H9 (cell line): ENCODE results near the gene PRRG3. TPM values are rescaled to one million over a fixed set of nuclear protein-coding genes. Genes with fewer than 3 reads are reported as not detected.

ENCODE experiments used
- DNase-seq: peaks from one replicate; pipeline ENCODE4 v3.0.0-alpha.2; 2017
- H2AFZ ChIP-seq: one replicate; pipeline ENCODE4 v1.6.1; 2013; ENCODE audit warnings: mild to moderate bottlenecking, low read length, control low read depth, moderate library complexity
- H2AK5ac ChIP-seq: 2 replicates; pipeline ENCODE4 v1.6.1; 2013; ENCODE audit warnings: low read length, control low read depth, mixed read lengths; ENCODE audit not compliant: insufficient read length
- H2BK120ac ChIP-seq: one replicate; pipeline ENCODE4 v1.6.1; 2013; ENCODE audit warnings: low read depth, mild to moderate bottlenecking, low read length, control low read depth, inconsistent platforms; ENCODE audit not compliant: poor library complexity, severe bottlenecking
- H2BK12ac ChIP-seq: 2 replicates; pipeline ENCODE4 v1.6.1; 2013; ENCODE audit warnings: low read length, control low read depth, mixed read lengths, low read depth; ENCODE audit not compliant: insufficient read length
- H2BK15ac ChIP-seq: 2 replicates; pipeline ENCODE4 v1.6.1; 2013; ENCODE audit warnings: low read depth, low read length, control low read depth
- H2BK20ac ChIP-seq: one replicate; pipeline ENCODE4 v1.6.1; 2013; ENCODE audit warnings: low read depth, mild to moderate bottlenecking, low read length, control low read depth, inconsistent platforms; ENCODE audit not compliant: poor library complexity, severe bottlenecking
- H2BK5ac ChIP-seq: 2 replicates; pipeline ENCODE4 v1.6.1; 2013; ENCODE audit warnings: low read length, control low read depth, mixed read lengths; ENCODE audit not compliant: insufficient read length
- H3K14ac ChIP-seq: 2 replicates; pipeline ENCODE4 v1.6.1; 2013; ENCODE audit warnings: low read length, control low read depth; ENCODE audit not compliant: insufficient read depth
- H3K18ac ChIP-seq: 2 replicates; pipeline ENCODE4 v1.6.1; 2013; ENCODE audit warnings: low read depth, mild to moderate bottlenecking, mixed read lengths, low read length, control low read depth; ENCODE audit not compliant: insufficient read length
- H3K23ac ChIP-seq: 2 replicates; pipeline ENCODE4 v1.6.1; 2013; ENCODE audit warnings: low read length, control low read depth, mixed read lengths, low read depth; ENCODE audit not compliant: insufficient read length
- H3K23me2 ChIP-seq: 2 replicates; pipeline ENCODE4 v1.6.1; 2013; ENCODE audit warnings: low read depth, mild to moderate bottlenecking, mixed read lengths, low read length, control low read depth; ENCODE audit not compliant: insufficient read length, poor library complexity, severe bottlenecking
- H3K27ac ChIP-seq: 2 replicates; pipeline ENCODE4 v1.5.1; 2013; ENCODE audit warnings: low read length, control low read depth, mixed read lengths, low read depth; ENCODE audit not compliant: insufficient read length
- H3K27me3 ChIP-seq: 2 replicates; pipeline ENCODE4 v1.6.1; 2013; ENCODE audit warnings: low read length, control low read depth, inconsistent platforms; ENCODE audit not compliant: insufficient read depth
- H3K4ac ChIP-seq: 2 replicates; pipeline ENCODE4 v1.6.1; 2013; ENCODE audit warnings: low read depth, mild to moderate bottlenecking, control low read depth, inconsistent platforms, low read length, moderate library complexity
- H3K4me1 ChIP-seq: 2 replicates; pipeline ENCODE4 v1.6.1; 2013; ENCODE audit warnings: low read length, control low read depth, inconsistent platforms; ENCODE audit not compliant: insufficient read depth
- H3K4me2 ChIP-seq: 2 replicates; pipeline ENCODE4 v1.6.1; 2013; ENCODE audit warnings: low read length, control low read depth, mixed read lengths; ENCODE audit not compliant: insufficient read length, insufficient read depth
- H3K56ac ChIP-seq: 2 replicates; pipeline ENCODE4 v1.6.1; 2013; ENCODE audit warnings: low read depth, mild to moderate bottlenecking, mixed read lengths, low read length, control low read depth; ENCODE audit not compliant: insufficient read length
- H3K79me1 ChIP-seq: 2 replicates; pipeline ENCODE4 v1.6.1; 2013; ENCODE audit warnings: low read depth, mild to moderate bottlenecking, moderate library complexity, low read length, control low read depth, inconsistent platforms; ENCODE audit not compliant: insufficient read depth, poor library complexity, severe bottlenecking
- H3K79me2 ChIP-seq: 2 replicates; pipeline ENCODE4 v1.6.1; 2013; ENCODE audit warnings: low read length, control low read depth, inconsistent platforms; ENCODE audit not compliant: insufficient read depth
- H3K9ac ChIP-seq: 2 replicates; pipeline ENCODE4 v1.6.1; 2013; ENCODE audit warnings: low read length, control low read depth, mixed read lengths; ENCODE audit not compliant: insufficient read length; ENCODE audit errors: extremely low read depth
- H3K9me3 ChIP-seq: one replicate; pipeline ENCODE4 v1.6.1; 2013; ENCODE audit warnings: low read depth, low read length, inconsistent platforms; ENCODE audit not compliant: control insufficient read depth
- H3T11ph ChIP-seq: one replicate; pipeline ENCODE4 v1.6.1; 2013; ENCODE audit warnings: mild to moderate bottlenecking, low read length, control low read depth, inconsistent platforms
- H4K20me1 ChIP-seq: one replicate; pipeline ENCODE4 v1.6.1; 2013; ENCODE audit not compliant: control insufficient read depth, insufficient read length, insufficient read depth
- H4K5ac ChIP-seq: 2 replicates; pipeline ENCODE4 v1.6.1; 2013; ENCODE audit warnings: low read depth, mild to moderate bottlenecking, mixed read lengths, low read length, control low read depth; ENCODE audit not compliant: insufficient read length
- H4K8ac ChIP-seq: replicated peaks from 2 replicates; pipeline ENCODE4 v1.6.1; 2013; ENCODE audit warnings: low read length, control low read depth, mixed read lengths, low read depth; ENCODE audit not compliant: insufficient read length
- H4K91ac ChIP-seq: 2 replicates; pipeline ENCODE4 v1.6.1; 2013; ENCODE audit warnings: low read depth, mild to moderate bottlenecking, moderate library complexity, mixed read lengths, low read length, control low read depth; ENCODE audit not compliant: insufficient read length
- H3K27ac Mint-ChIP-seq, 3 experiments: 2 replicates in 2 of 3; 3 replicates in 1 of 3; pipeline ENCODE4 v1.8.0; 2020 to 2021; ENCODE audit warnings: mixed read lengths in 3 of 3, mild to moderate bottlenecking in 1 of 3, moderate library complexity in 1 of 3
- H3K27me3 Mint-ChIP-seq: 2 replicates; pipeline ENCODE4 v1.8.0; 2021; ENCODE audit warnings: low read depth, mild to moderate bottlenecking, moderate library complexity, mixed read lengths
- H3K36me3 Mint-ChIP-seq, 3 experiments: 2 replicates in 2 of 3; 3 replicates in 1 of 3; pipeline ENCODE4 v1.8.0; 2020 to 2021; ENCODE audit warnings: low read depth in 3 of 3, mixed read lengths in 3 of 3; ENCODE audit not compliant: insufficient read depth in 1 of 3
- H3K4me1 Mint-ChIP-seq, 2 experiments: 2 replicates each; pipeline ENCODE4 v1.8.0; 2020; ENCODE audit warnings: mixed read lengths in 2 of 2
- H3K4me3 Mint-ChIP-seq, 2 experiments: 2 replicates in 1 of 2; 3 replicates in 1 of 2; pipeline ENCODE4 v1.8.0; 2020 to 2021; ENCODE audit warnings: mild to moderate bottlenecking in 2 of 2, mixed read lengths in 2 of 2, moderate library complexity in 1 of 2
- H3K9me3 Mint-ChIP-seq, 2 experiments: 2 replicates in 1 of 2; 3 replicates in 1 of 2; pipeline ENCODE4 v1.8.0; 2020; ENCODE audit warnings: mild to moderate bottlenecking in 2 of 2, mixed read lengths in 2 of 2, moderate library complexity in 1 of 2
- CTCF ChIP-seq: fragments of 200-600 bp; sonication (generic); conservative IDR thresholded peaks from 3 replicates; pipeline ENCODE4 v1.8.0; 2021; ENCODE audit warnings: antibody characterized with exemption, mild to moderate bottlenecking
- WGBS: extraction: QIAGEN DNeasy Blood & Tissue Kit; methylation state at CpG from one replicate; pipeline ENCODE4 v1.1.7; 2013; ENCODE audit warnings: missing lambda C conversion rate, low lambda C conversion rate, mixed read lengths; ENCODE audit not compliant: insufficient read length; ENCODE audit errors: extremely low coverage; 5-methylcytosine and 5-hydroxymethylcytosine counted together
- total RNA-seq: library from RNA; stranded (reverse); gene quantifications from 2 replicates; pipeline ENCODE4 v1.2.1, GENCODE V29; 2021

Gene PRRG3
- total RNA-seq, 1 experiment from 2014 or later = 4.9 TPM

DNA sequence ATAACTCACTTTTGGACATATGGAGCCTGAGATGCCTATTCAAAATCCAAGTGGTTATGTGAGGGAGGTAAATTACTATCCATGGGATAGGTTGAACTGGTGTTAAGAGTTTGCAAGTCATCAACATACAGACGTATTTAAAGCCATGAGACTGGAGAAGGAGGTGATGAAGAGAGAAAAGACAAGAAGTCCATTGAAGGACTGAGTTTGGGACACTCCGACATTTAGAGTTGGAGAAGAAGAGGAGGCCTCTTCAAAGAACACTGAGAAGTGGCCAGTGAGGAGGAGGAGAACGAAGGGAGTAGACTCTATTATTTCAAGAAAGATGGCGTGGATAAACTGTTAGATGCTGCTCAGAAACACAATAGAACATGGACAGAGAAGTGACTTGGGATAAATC is 39.2 kb downstream of the PRRG3 start, which contains the start of gene CNGA2:
CNGA2 (plus strand) TSS at position 301 of the 400 bp plus-strand sequence. CDS start 3,738 bp downstream, outside the sequence.
- Histone ChIP-seq H2BK120ac (no peak within 1 kb of the TSS), H3K9ac (no peak within 1 kb of the TSS), H2BK20ac (no peak within 1 kb of the TSS), H3K79me2 (no peaks in the 10 kb centered on the region), H4K5ac (no peak within 1 kb of the TSS), H3K9me3 (peaks cover 61% of the 10 kb centered on the region), H2BK15ac (no peak within 1 kb of the TSS), H3K56ac (no peak within 1 kb of the TSS), H3K4me1 (no peaks in the 10 kb centered on the region), H3K27ac (no peak within 1 kb of the TSS), H2BK5ac (no peak within 1 kb of the TSS), H4K91ac (no peak within 1 kb of the TSS), H4K8ac (no peak within 1 kb of the TSS), H3K23ac (no peak within 1 kb of the TSS), H2AFZ (no peak within 1 kb of the TSS), H3K4ac (no peak within 1 kb of the TSS), H2AK5ac (no peak within 1 kb of the TSS), H3T11ph (no peak within 1 kb of the TSS), H3K79me1 (no peaks in the 10 kb centered on the region), H3K23me2 (no peaks in the 10 kb centered on the region), H2BK12ac (no peak within 1 kb of the TSS), H3K4me2 (no peak within 1 kb of the TSS), H4K20me1 (no peaks in the 10 kb centered on the region), H3K14ac (no peak within 1 kb of the TSS), H3K18ac (no peak within 1 kb of the TSS), H3K27me3 (no peaks in the 10 kb centered on the region)
- H3K9me3 Mint-ChIP-seq = peaks cover 66 to 72% of the 10 kb centered on the region in 2 experiments
- no peak within 1 kb of the TSS for H3K4me3 Mint-ChIP-seq
- no peak for DNase-seq
- no peak for TF ChIP-seq CTCF
- peaks cover 32% of the 10 kb centered on the region for H3K27me3 Mint-ChIP-seq
- WGBS = no CpG with 5 or more reads among the region's 4 CpGs
- H3K4me1 Mint-ChIP-seq = no peaks in the 10 kb centered on the region
- no peak within 1 kb of the TSS for H3K27ac Mint-ChIP-seq
- peaks cover 0 to 9% (median 3%) of the 10 kb centered on the region in 3 experiments; a peak in 4 of 7 replicates for H3K36me3 Mint-ChIP-seq
